ENCODE data around the gene UBE2C. TPM values are rescaled to one million over a fixed set of nuclear protein-coding genes. Genes with fewer than 3 reads are reported as not detected.
A peak's percentile ranks its signal among the peaks of the same experiment; 100 is the strongest.
"Not testable (repeated sequence)": the region's sequence is repeated elsewhere in the genome, so short reads cannot be mapped to it uniquely, and the experiment has no call there.

UBE2C gene
- 100 to 1,000 TPM in 1 of 6 experiments, 10 to 100 TPM in 5; 42.6 to 101 (median 91.3) TPM for total RNA-seq (2021; fragmentation: NEBNext Ultra II Directional; extraction: Animal tissue kit (Norgen Biotek cat#: 25700))
- long read RNA-seq, transcript UBE2C-204 (6 exons, 850 nt): major isoform, 62 of 68 reads
- long read RNA-seq, partial matches to known transcripts: 1 of 68 reads
- long read RNA-seq, other reads (novel, unspliced or antisense): 1 of 68 reads

DNA sequence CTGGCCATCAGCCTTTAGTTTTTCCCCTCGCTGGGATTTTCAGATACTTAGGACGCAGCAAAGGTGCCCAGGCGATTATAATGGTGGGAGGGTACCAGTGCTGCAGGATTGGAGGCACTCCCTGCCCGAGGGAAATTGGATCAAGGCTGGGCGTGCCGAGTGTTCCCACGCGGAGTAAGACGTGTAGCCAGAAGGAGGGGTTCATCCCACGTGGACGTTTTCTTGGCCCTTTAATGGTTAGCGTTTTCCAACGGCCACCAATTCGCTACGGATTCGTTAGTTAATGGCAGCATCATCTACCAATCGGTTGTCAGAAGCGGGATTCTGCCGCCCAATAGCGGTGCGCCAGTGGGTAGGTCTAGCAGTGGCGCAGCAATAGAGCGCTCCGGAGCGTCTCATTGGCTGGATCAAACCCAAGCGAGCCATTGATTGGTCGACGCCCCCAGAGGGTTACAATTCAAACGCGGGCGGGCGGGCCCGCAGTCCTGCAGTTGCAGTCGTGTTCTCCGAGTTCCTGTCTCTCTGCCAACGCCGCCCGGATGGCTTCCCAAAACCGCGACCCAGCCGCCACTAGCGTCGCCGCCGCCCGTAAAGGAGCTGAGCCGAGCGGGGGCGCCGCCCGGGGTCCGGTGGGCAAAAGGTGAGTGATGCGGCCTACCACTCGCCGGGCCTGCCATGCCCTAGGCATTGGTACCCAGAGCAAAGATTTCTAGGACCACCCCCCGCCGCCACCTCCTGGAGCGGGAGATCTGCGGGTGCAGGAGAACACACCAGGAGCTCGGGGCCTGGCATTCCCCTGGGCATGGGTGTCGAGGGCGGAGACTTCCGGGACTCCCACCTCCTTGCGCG, at the start of gene UBE2C:
UBE2C (plus strand) TSS at position 488 of the 849 bp plus-strand sequence; CDS start at position 540, 52 bp downstream.
- TF ChIP-seq, protein P1, sequence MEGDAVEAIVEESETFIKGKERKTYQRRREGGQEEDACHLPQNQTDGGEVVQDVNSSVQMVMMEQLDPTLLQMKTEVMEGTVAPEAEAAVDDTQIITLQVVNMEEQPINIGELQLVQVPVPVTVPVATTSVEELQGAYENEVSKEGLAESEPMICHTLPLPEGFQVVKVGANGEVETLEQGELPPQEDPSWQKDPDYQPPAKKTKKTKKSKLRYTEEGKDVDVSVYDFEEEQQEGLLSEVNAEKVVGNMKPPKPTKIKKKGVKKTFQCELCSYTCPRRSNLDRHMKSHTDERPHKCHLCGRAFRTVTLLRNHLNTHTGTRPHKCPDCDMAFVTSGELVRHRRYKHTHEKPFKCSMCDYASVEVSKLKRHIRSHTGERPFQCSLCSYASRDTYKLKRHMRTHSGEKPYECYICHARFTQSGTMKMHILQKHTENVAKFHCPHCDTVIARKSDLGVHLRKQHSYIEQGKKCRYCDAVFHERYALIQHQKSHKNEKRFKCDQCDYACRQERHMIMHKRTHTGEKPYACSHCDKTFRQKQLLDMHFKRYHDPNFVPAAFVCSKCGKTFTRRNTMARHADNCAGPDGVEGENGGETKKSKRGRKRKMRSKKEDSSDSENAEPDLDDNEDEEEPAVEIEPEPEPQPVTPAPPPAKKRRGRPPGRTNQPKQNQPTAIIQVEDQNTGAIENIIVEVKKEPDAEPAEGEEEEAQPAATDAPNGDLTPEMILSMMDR (IDR thresholded peaks at IDR 0.05): no peak
- no peaks in the 10 kb centered on the region; the same call in 1 of the 2 replicates for H3K27me3 Mint-ChIP-seq (ENCODE audit: insufficient read depth)
- peak; percentile 100 for DNase-seq
- peak within 1 kb of the TSS; percentile 97 for H3K4me3 Mint-ChIP-seq
- peaks cover 52% of the 10 kb centered on the region for H3K36me3 Mint-ChIP-seq (ENCODE audit: low read depth)
- peaks cover 47% of the 10 kb centered on the region for H3K4me1 Mint-ChIP-seq (ENCODE audit: low read depth)
- peak within 1 kb of the TSS; percentile 83 for H3K27ac Mint-ChIP-seq
- H3K9me3 Mint-ChIP-seq: no peaks in the 10 kb centered on the region

DNA sequence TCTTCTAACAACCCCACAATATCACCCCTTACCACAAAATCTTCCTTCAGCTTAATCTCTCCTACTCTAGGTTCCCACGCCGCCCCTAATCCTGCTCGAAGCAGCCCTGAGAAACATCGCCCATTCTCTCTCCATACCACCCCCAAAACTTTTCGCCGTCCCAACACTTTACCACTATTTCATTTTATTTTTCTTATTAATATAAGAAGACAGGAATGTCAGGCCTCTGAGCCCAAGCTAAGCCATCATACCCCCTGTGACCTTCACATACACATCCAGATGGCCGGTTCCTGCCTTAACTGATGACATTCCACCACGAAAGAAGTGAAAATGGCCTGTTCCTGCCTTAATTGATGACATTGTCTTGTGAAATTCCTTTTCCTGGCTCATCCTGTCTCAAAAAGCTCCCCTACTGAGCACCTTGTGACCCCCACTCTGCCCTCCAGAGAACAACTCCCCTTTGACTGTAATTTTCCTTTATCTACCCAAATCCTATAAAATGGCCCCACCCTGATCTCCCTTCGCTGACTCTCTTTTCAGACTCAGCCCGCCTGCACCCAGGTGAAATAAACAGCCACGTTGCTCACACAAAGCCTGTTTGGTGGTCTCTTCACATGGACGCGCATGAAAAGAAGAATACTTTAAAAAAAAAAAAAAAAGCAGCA, 47.7 kb upstream of the UBE2C start:
- DNase-seq; H3K9me3 Mint-ChIP-seq; H3K4me1 Mint-ChIP-seq (ENCODE audit: low read depth); H3K36me3 Mint-ChIP-seq (ENCODE audit: low read depth); H3K4me3 Mint-ChIP-seq; H3K27ac Mint-ChIP-seq: not testable (repeated sequence)
- peaks cover 24% of the 10 kb centered on the region for H3K27me3 Mint-ChIP-seq (ENCODE audit: insufficient read depth)

DNA sequence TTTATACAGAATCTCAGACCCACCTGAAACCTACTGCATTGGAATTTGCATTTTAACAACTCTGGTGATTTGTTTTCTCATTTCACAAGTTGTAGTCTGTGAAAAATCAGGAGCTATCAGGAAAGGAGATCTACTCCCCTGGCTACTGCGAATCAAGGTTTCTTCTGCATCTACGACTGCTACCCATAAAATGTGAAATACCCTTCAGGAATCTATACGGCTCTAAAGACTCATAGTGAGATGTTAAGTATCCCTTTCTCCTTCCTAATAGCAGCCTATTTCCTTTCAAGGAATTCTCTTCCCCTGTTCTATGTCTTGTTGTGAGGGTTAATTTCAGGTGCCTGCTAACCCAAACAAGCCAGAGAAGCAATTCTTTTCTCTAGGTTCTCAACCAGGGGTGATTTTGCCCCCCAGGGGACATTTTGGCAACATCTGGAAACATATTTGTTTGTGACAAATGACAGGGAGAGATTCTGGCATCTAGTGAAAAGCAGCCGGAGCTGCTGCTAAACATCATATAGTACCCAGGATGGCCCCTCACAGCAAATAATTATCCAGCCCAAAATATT, 47.1 kb upstream of the UBE2C start:
- H3K36me3 Mint-ChIP-seq (ENCODE audit: low read depth): no peaks in the 10 kb centered on the region
- no peak overlapping the region for H3K27ac Mint-ChIP-seq
- H3K4me1 Mint-ChIP-seq (ENCODE audit: low read depth): no peaks in the 10 kb centered on the region
- H3K9me3 Mint-ChIP-seq: no peaks in the 10 kb centered on the region
- TF ChIP-seq, protein P1 (IDR thresholded peaks at IDR 0.05): no peak
- H3K4me3 Mint-ChIP-seq: no peak overlapping the region
- H3K27me3 Mint-ChIP-seq (ENCODE audit: insufficient read depth): peaks cover 20% of the 10 kb centered on the region
- DNase-seq: no peak

DNA sequence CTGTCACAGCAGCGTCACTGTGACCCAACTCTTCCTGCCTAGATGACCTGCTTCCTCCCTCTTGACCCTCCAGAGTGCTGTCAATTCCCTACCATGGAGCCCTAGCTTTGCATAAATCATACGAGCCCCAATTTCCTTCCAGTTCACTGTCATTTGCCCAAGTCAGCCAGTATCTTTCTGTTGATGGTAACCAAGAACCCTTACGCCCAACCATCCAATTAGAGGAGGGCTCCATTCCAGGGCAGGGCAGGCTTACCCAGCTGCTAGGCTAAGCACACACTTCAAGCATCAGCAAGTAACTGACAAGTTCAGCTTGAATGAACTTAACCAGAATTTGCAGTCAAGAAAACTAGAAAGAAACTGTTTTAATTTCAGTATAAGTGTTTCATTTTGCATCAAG, 46.5 kb upstream of the UBE2C start:
- Mint-ChIP-seq H3K9me3 (no peaks in the 10 kb centered on the region), H3K27ac (no peak overlapping the region), H3K27me3 (ENCODE audit: insufficient read depth) (peaks cover 18% of the 10 kb centered on the region), H3K4me1 (ENCODE audit: low read depth) (peaks cover 2% of the 10 kb centered on the region; the same call in 1 of the 2 replicates), H3K4me3 (no peak overlapping the region), H3K36me3 (ENCODE audit: low read depth) (no peaks in the 10 kb centered on the region)
- no peak for DNase-seq
- TF ChIP-seq, protein P1 (IDR thresholded peaks at IDR 0.05): no peak

GRCh38 chr20:45768479-45768878, 44.0 kb upstream of the UBE2C start:
- no peaks in the 10 kb centered on the region for H3K36me3 Mint-ChIP-seq (ENCODE audit: low read depth)
- no peak overlapping the region for H3K4me3 Mint-ChIP-seq
- peaks cover 30% of the 10 kb centered on the region for H3K27me3 Mint-ChIP-seq (ENCODE audit: insufficient read depth)
- peaks cover 10% of the 10 kb centered on the region for H3K4me1 Mint-ChIP-seq (ENCODE audit: low read depth)
- TF ChIP-seq, protein P1 (IDR thresholded peaks at IDR 0.05): no peak
- H3K9me3 Mint-ChIP-seq: no peaks in the 10 kb centered on the region
- DNase-seq: no peak
- no peak overlapping the region for H3K27ac Mint-ChIP-seq

All from HFFc6 (cell line).